Measurements from ENCODE around the gene ADGRV1. TPM values are rescaled to one million over a fixed set of nuclear protein-coding genes. Genes with fewer than 3 reads are reported as not detected.

Gene ADGRV1
- total and polyA plus RNA-seq, 9 of the 15 experiments (the other 6 are each of a cell fraction or from before 2014, with no cell fraction given): 21.7 to 156 (median 58.2) TPM

- 0 out of 2 replicates have a peak, but pooled peaks have one; percentile 68 for TF ChIP-seq CREB5 (CRISPR knock-in tag; IDR thresholded peaks at IDR 0.05)
- TF ChIP-seq SMAD1 (IDR thresholded peaks at IDR 0.05; ENCODE audit: low read depth, low read length, partially characterized antibody): peak; percentile 82
- no peak for TF ChIP-seq HOXB6 (CRISPR knock-in tag; IDR thresholded peaks at IDR 0.05; ENCODE audit: borderline replicate concordance)
- TF ChIP-seq ADNP (tag; IDR thresholded peaks at IDR 0.05): 0 out of 2 replicates have a peak, but pooled peaks have one; percentile 38
- TF ChIP-seq ZNF695 (CRISPR knock-in tag; IDR thresholded peaks at IDR 0.05): no peak
- no peak for TF ChIP-seq MYBL2 (IDR thresholded peaks at IDR 0.05; ENCODE audit: low read depth)
- TF ChIP-seq MYBL2 (CRISPR knock-in tag; IDR thresholded peaks at IDR 0.05; ENCODE audit: borderline replicate concordance): no peak
- TF ChIP-seq SAP30 (IDR thresholded peaks at IDR 0.05; ENCODE audit: borderline replicate concordance, insufficient read depth, low read depth, low read length, poor library complexity, severe bottlenecking): no peak
- peak; percentile 100 for TF ChIP-seq HDAC2 (IDR thresholded peaks at IDR 0.05)
- TF ChIP-seq SP1 (CRISPR knock-in tag; IDR thresholded peaks at IDR 0.05): peak; percentile 66
- peak; percentile 69; the same call in 1 of the 2 replicates for TF ChIP-seq ZNF79 (CRISPR knock-in tag; IDR thresholded peaks at IDR 0.05; ENCODE audit: low read depth)
- no peak for TF ChIP-seq ZNF830 (CRISPR knock-in tag; IDR thresholded peaks at IDR 0.05)
- TF ChIP-seq ARNT (IDR thresholded peaks at IDR 0.05): peak; percentile 91 to 98; a peak in 3 of 4 replicates
- TF ChIP-seq ZNF239 (CRISPR knock-in tag; IDR thresholded peaks at IDR 0.05): peak; percentile 85
- TF ChIP-seq ZNF785 (CRISPR knock-in tag; IDR thresholded peaks at IDR 0.05): no peak
- TF ChIP-seq DDX20 (tag; IDR thresholded peaks at IDR 0.05; ENCODE audit: low read depth): 0 out of 2 replicates have a peak, but pooled peaks have one; percentile 45
- TF ChIP-seq TGIF2 (CRISPR knock-in tag; IDR thresholded peaks at IDR 0.05): no peak
- peak; percentile 94 for TF ChIP-seq ZNF197 (CRISPR knock-in tag; IDR thresholded peaks at IDR 0.05; ENCODE audit: low read depth)
- TF ChIP-seq CBFA2T2 (conservative IDR thresholded peaks at IDR 0.05): peak; percentile 99
- TF ChIP-seq EGR1 (conservative IDR thresholded peaks at IDR 0.05): peak; percentile 62
- TF ChIP-seq ZBTB8A (IDR thresholded peaks at IDR 0.05; ENCODE audit: partially characterized antibody): no peak
- no peak for TF ChIP-seq ZNF316 (IDR thresholded peaks at IDR 0.05)
- TF ChIP-seq FOXK1 (CRISPR knock-in tag; IDR thresholded peaks at IDR 0.05; ENCODE audit: borderline replicate concordance): no peak
- TF ChIP-seq NR3C1 (CRISPR knock-in tag; IDR thresholded peaks at IDR 0.05): no peak
- no peak for TF ChIP-seq SRSF3 (IDR thresholded peaks at IDR 0.05; ENCODE audit: insufficient read depth, low read length)
- no peak; a peak in 1 of 4 replicates for TF ChIP-seq SIX5 (IDR thresholded peaks at IDR 0.05; ENCODE audit: borderline replicate concordance in 1 of 2, insufficient read depth in 1 of 2, low read depth in 1 of 2, low read length in 2 of 2)
- peak; percentile 95; the same call in 1 of the 2 replicates for TF ChIP-seq ARID3A (IDR thresholded peaks at IDR 0.05; ENCODE audit: borderline replicate concordance, low read depth, low read length)
- no peak for TF ChIP-seq THRAP3 (IDR thresholded peaks at IDR 0.05; ENCODE audit: borderline replicate concordance)
- no peak for TF ChIP-seq ZNF174 (CRISPR knock-in tag; IDR thresholded peaks at IDR 0.05)
- peak; percentile 92 for TF ChIP-seq ERF (CRISPR knock-in tag; IDR thresholded peaks at IDR 0.05)
These were observed 424.6 kb downstream of the ADGRV1 start (continued) for GRCh38 chr5:90983148-90983547.

All from K562 (cell line).